ENCODE results near the gene POLR3H.

The POLR3H gene

DNA sequence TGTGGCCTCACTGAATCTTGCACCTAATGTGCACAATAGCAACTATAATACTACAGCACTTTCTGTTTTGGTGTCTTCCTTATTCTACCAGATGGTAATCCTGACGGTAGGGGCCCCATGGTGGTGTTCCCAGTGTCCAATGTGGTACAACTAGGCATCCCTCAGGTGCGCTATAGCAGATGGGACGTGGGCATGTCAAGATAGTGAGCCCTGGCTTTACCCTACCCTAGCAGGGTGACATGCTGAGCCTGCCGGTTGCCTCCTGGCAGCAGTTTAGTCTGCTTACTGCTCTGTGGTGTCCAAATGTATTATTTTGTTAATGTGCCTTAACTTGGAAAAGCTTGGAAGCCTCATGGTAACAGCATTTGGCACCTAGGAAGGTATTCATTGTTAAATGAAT is 56.2 kb downstream of the POLR3H start:
- no peak for DNase-seq (ENCODE audit: extremely low read depth in 1 of 2, low read depth in 1 of 2)

DNA sequence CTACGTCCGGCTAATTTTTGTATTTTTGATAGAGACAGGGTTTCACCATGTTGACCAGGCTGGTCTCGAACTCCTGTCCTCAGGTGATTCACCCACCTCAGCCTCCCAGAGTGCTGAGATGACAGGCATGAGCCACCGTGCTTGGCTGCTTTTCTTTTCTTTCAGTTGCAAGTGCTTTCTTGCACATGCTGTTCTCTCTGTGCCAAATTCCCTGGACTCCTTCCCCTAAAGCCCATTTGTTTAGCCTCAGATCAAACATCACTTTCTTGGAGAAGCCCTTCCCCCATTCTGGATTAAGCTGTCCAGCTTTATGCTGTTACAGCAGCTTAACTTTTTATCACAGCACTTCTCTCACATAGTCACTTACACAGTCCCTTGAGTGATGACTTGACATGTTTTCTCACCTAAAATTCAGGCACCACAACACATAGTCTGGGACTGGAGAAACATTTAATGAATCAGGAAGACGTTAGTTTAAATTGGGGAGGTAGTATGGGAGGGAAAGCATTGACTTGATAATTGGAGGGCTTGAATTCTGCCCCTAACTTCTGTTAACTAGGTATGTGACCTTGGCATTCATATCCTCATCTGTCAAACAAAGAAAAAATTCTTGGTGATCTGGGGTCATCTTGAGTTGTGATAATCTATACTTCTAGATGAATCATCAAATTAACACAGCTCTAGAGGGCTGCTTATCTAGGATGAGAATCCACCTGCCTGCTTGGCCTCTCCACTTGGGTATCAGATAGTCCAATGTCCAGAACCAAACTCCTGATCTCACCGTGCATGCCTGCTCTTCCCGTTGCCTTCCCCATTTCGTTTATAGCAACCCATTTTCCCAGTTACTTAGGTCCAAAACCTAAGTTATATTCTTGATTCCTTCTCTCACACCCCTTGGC is 57.0 kb downstream of the POLR3H start:
- DNase-seq (ENCODE audit: extremely low read depth in 1 of 2, low read depth in 1 of 2), result no peak

DNA sequence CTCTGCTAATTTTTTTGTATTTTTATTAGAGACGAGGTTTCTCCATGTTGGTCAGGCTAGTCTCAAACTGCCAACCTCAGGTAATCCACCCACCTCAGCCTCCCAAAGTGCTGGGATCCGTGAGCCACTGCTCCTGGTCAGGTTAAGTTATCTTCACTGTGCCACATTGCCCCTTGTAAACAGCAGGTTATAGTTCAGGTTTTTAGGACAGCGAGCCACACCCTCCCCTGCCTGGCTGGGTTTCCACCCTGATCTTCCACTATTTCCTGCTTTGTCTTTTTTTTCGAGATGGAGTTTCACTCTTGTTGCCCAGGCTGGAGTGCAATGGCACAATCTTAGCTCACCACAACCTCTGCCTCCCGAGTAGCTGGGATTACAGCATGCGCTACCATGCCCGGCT is 59.2 kb downstream of the POLR3H start:
- DNase-seq (ENCODE audit: extremely low read depth in 1 of 2, low read depth in 1 of 2), result no peak

DNA sequence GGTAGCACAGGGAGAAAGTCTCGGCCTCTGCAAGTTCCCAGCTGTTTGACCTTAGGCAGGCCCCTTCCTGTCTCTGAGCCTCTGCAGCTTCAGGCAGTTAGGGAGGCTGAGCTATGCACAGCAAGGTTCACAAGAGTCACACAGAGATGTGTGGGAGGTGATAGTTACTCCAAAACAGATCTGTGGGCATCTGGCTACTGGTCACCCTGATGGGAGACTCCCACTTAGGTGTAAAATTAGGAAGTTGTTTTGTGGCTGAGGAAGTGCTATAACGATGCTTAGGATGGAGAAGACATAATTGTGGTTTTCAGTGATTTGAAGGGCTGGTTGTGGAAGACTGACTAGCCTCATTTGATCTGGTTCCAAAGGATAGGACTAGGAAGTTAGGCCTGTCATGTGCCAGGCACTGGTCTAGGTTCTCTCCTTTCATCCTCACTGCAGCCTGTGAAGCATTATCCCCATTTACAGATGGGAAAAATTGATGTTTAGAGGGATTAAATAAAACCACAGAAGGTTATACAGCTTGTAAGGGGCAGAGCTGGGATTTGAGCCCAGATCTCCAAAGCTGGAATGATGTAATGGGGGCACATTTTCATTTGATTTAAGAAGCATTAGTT is 61.8 kb downstream of the POLR3H start:
- DNase-seq (ENCODE audit: extremely low read depth in 1 of 2, low read depth in 1 of 2), result no peak

DNA sequence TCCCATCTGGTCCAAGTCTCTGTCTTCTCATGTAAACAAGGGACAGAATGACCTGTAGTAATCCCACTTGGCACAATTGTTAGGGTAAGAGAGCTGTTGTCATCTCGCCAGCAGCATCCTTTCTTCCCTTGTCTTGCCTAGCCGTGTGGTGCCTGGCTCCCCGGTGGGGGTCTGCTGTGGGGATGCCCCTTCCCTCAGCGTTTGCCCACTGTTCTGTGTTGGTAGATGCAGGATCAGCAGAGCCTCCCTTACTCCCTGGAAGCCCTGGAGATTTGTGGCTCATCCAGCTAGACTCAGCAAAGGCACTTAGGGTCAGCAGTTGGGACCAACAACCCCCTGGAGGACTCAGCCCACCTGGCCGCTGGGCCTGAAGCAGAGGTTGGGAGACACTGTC is 62.3 kb downstream of the POLR3H start:
- no peak for DNase-seq (ENCODE audit: extremely low read depth in 1 of 2, low read depth in 1 of 2)

DNA sequence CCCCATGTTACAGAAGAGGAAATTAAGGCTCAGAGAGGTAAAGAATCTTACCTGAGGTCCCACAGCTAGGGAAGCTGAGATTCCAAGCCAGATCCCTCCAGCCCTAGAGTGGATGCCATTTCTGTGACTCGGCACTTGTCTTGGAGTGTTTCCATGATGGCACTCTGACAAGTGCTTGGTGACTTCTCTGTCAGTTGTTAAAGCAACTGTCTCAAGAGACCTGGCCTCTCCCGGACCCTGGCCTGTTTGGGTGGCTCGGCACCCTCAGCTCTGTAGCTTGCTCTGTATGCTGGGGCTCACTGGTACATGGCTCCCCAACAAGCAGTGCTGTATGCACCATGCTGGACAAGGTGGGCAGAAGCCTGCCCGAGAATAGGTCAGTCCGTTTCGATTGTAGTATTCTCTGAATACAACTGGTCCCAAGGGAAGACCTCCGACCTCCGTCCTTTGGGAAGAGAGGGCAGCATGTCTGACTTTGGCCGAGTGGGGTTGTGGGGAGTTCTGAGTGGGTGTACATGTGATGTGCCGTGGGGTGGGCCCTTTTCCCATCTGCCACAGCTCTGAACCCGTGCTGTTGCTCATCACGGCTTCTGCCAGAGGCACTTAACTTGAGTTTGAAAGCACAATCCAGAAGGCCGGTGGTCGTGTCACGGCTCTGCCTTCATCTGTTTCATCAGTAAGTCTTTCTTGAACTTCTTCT is 63.0 kb downstream of the POLR3H start:
- no peak for DNase-seq (ENCODE audit: extremely low read depth in 1 of 2, low read depth in 1 of 2)

DNA sequence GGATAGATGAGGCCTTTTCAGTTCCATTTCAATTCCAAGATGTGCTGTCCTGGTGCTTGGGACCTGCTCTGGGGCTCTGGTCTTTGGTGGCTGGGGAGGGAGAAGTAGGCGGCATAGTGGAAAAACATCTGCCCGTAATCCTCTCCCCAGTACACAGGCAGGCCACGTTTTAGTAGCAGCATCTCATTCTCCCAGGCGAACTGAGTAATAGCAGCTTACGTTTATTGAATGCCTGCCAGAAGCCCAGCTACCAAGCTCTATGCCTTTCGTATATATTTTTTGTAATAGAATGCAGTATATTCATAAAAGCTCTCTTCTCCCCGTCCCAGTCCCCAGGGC is 63.9 kb downstream of the POLR3H start:
- no peak for DNase-seq (ENCODE audit: extremely low read depth in 1 of 2, low read depth in 1 of 2)

DNA sequence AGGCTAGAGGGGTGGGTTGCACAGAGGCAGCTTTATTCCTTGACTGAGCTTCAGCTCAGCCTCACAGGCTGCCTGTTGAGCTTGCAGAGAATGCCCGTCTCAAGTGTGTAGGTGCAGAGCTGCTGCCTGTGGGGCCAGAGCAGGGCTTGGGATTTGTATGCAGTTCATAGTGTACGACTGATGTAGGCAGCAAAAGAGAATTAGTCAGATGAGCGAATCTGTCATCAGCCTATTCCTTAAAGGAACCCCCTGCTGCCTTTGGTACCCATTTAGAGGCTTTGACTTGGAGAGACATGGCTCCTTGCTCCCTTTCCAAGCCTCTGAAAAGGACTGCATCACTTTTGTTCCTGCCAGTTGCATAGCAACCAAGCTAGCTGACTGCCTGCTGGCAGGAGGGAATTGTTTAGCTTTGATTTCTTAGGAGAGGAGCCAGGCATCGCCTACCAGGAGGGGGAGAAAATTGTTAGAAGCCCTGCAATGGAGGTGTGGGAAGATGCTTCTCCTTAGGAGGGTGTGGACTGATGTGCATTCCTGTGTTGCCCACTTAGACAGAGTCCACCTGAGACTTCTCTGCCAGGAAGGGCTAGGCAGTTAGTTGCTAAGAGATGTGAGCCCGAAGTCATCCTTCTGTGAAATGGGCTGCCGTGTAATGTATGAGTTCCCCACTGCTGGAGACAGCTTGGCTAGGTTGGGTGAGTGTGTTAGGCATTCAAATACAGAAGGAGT is 64.4 kb downstream of the POLR3H start:
- no peak for DNase-seq (ENCODE audit: extremely low read depth in 1 of 2, low read depth in 1 of 2)

DNA sequence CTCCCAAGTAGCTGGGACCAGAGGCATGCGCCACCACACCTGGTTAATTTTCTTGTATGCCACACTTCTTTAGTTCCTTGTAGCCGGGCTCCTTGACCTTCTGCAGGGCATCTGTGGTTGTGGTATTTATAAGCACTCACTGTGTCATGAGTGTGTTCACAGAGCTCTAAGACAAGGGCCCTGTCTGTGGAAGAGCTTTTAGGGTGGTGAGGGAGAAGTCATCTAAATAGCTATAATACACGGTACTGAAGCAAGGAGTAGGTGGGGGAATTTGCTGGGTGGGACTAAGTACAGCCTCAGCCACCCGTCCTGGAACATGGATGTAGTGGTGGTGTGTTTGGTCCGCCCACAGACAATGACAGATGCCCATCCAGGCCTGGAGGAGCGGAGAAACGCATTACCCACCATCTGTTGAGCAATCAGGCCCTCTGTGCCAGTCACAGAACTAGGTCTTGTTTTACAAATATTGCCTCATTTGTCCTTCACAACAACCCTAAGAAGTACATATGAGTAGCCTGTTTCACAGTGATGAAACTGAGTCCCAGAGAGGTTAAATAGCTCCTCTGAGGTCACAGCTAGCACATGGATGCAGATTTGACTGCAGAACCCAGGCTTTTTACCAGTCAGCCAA is 65.3 kb downstream of the POLR3H start:
- DNase-seq (ENCODE audit: extremely low read depth in 1 of 2, low read depth in 1 of 2), result no peak

DNA sequence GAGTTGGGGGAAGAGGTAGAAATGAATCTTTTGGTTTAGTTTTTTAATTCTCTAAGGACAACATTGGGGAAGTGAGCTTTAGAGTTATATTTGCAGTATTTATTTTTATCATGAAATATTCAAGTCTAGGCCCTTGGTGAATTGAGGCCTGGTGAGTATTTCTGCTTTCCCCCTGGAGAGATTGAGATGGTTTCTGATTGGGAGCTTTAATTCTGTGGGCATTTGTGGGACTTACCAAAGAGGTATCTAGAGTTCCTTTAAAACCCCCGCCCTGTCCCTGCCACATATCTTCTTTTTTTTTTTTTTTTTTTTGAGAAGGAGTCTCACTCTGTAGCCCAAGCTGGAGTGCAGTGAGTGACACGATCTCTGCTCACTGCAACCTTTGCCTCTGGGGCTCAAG is 65.8 kb downstream of the POLR3H start:
- no peak for DNase-seq (ENCODE audit: extremely low read depth in 1 of 2, low read depth in 1 of 2)
